ENCODE results near the gene LASP1.

LASP1 gene, protein sequence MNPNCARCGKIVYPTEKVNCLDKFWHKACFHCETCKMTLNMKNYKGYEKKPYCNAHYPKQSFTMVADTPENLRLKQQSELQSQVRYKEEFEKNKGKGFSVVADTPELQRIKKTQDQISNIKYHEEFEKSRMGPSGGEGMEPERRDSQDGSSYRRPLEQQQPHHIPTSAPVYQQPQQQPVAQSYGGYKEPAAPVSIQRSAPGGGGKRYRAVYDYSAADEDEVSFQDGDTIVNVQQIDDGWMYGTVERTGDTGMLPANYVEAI

GRCh38 chr17:38869526-38870258, at the start of gene LASP1:
Gene LASP1, plus strand, starts transcription at chr17:38870058. Its CDS starts 132 bp downstream, at chr17:38870190.
- Histone ChIP-seq H3K27ac (peak within 1 kb of the TSS; percentile 99), H3K36me3 (peaks cover 11% of the 10 kb centered on the region), H3K9me3 (no peaks in the 10 kb centered on the region), H3K4me3 (ENCODE audit: low read depth in 1 of 2, low read length in 1 of 2) (peak within 1 kb of the TSS; percentile 80 to 99), H3K4me1 (ENCODE audit: control insufficient read depth in 1 of 2, insufficient read depth in 1 of 2, low read depth in 1 of 2, low read length in 1 of 2) (peaks cover 57 to 58% of the 10 kb centered on the region in 2 experiments), H3K27me3 (peaks cover 5% of the 10 kb centered on the region)
- peak; percentile 11 for TF ChIP-seq CTCF (IDR thresholded peaks at IDR 0.05)

DNA sequence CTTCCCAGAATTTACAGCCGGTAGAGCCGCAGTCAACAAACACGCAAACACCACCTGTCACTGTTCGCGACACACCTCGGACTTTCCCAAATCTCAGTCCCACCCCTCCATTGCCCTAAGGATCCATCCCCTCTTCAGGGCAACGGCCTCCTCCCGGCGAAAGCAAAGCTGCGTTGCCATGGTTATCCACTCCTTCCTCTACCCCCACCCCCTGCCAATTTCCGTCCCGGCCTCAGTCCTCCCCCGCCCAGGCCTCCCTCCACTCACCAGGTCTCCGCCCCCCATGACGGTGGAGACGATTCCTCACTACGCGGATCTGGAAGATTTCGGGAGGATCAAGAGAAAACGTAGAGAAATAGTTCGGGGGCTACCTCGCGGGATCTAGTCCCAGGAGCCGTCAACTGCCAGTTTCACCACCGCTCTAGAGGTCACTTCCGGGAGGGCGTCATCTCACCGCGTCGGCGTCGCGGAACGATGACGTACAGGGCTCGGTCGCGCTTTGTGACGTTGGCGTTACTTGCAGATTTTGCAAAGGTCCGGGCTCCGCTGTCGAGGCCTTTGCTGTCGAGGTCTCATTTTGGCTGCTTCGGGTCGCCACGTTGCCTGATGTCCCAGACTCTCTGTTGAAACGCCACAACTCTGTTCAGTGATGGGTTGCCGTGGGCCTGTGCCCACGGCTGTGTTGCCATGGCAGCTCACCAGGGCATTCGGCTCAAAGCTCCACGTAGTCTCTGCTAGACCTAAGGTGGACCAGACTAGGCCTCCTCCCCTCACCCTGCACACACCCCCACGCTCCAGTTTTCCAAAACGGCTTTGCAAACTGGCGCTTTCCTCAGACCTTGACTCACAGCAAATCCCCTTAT, 44.7 kb upstream of the LASP1 start, which contains the start of gene CWC25:
Gene CWC25 (minus strand): TSS at position 423 of the 863 bp plus-strand sequence. CDS start 138 bp downstream, at position 285.
- peaks cover under 1% of the 10 kb centered on the region for H3K27me3 ChIP-seq
- H3K9me3 ChIP-seq: no peaks in the 10 kb centered on the region
- peak within 1 kb of the TSS; percentile 85 to 86 for H3K4me3 ChIP-seq (ENCODE audit: low read depth in 1 of 2, low read length in 1 of 2)
- TF ChIP-seq CTCF (IDR thresholded peaks at IDR 0.05): peak; percentile 44
- H3K36me3 ChIP-seq: peaks cover 19% of the 10 kb centered on the region
- H3K27ac ChIP-seq: peak within 1 kb of the TSS; percentile 95
- H3K4me1 ChIP-seq (ENCODE audit: control insufficient read depth in 1 of 2, insufficient read depth in 1 of 2, low read depth in 1 of 2, low read length in 1 of 2): peaks cover 15 to 21% of the 10 kb centered on the region in 2 experiments

- H3K9me3 ChIP-seq: no peaks in the 10 kb centered on the region
- H3K4me1 ChIP-seq (ENCODE audit: control insufficient read depth in 1 of 2, insufficient read depth in 1 of 2, low read depth in 1 of 2, low read length in 1 of 2): peaks cover 15 to 21% of the 10 kb centered on the region in 2 experiments
- peak overlapping the region; percentile 85 to 86 for H3K4me3 ChIP-seq (ENCODE audit: low read depth in 1 of 2, low read length in 1 of 2)
- H3K27ac ChIP-seq: peak overlapping the region; percentile 95
- TF ChIP-seq CTCF (IDR thresholded peaks at IDR 0.05): no peak
- H3K27me3 ChIP-seq: peaks cover 7% of the 10 kb centered on the region
- H3K36me3 ChIP-seq: peaks cover 12% of the 10 kb centered on the region
Measured at GRCh38 chr17:38825762-38826247, 44.1 kb upstream of the LASP1 start.

GRCh38 chr17:38844261-38844757, 25.5 kb upstream of the LASP1 start:
- Histone ChIP-seq H3K4me3 (ENCODE audit: low read depth in 1 of 2, low read length in 1 of 2) (no peak overlapping the region), H3K27ac (no peak overlapping the region), H3K27me3 (no peaks in the 10 kb centered on the region), H3K4me1 (ENCODE audit: control insufficient read depth in 1 of 2, insufficient read depth in 1 of 2, low read depth in 1 of 2, low read length in 1 of 2) (no peaks in the 10 kb centered on the region), H3K36me3 (peaks cover 21% of the 10 kb centered on the region), H3K9me3 (no peaks in the 10 kb centered on the region)
- no peak for TF ChIP-seq CTCF (IDR thresholded peaks at IDR 0.05)

DNA sequence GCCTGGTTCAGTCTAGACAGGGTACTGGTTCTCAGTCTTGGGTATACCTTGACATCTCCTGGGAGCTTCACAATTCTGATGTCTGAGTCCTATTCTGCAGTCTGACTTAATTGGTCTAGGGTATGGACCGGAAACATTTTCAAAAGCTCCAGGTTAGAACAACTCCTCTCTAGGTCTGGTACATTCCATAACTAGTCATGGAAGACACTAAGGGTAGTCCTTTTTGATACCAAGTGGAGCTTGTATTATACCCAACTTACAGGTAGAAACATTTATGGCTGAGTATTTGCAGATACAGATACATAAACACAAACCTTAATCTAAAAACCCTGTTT, 21.3 kb upstream of the LASP1 start:
- Histone ChIP-seq H3K4me1 (ENCODE audit: control insufficient read depth in 1 of 2, insufficient read depth in 1 of 2, low read depth in 1 of 2, low read length in 1 of 2) (peaks cover 18 to 23% of the 10 kb centered on the region in 2 experiments), H3K27me3 (no peaks in the 10 kb centered on the region), H3K9me3 (no peaks in the 10 kb centered on the region), H3K4me3 (ENCODE audit: low read depth in 1 of 2, low read length in 1 of 2) (no peak overlapping the region), H3K27ac (no peak overlapping the region), H3K36me3 (peaks cover 37% of the 10 kb centered on the region)
- TF ChIP-seq CTCF (IDR thresholded peaks at IDR 0.05): no peak

Measured in neutrophil (primary cell).